Mucosa of descending colon (tissue), 3 donors: ENCODE measurements around the gene MCM3AP. TPM values are rescaled to one million over a fixed set of nuclear protein-coding genes. Genes with fewer than 3 reads are reported as not detected.

Experiments used
- ATAC-seq: fragments of 200-7000 bp; cut with Tn5 transposase; one replicate; pipeline ENCODE4 v1.9.1; 2020; ENCODE audit warnings: mild to moderate bottlenecking, moderate library complexity
- DNase-seq, 3 donors: peaks; one replicate each; pipeline ENCODE4 v3.0.0-alpha.2; 2020
- H3K36me3 ChIP-seq: fragments of 200-600 bp; one replicate; pipeline ENCODE4 v1.8.0; 2021; ENCODE audit warnings: low read depth, mild to moderate bottlenecking
- H3K4me1 ChIP-seq: fragments of 200-600 bp; one replicate; pipeline ENCODE4 v1.8.0; 2021; ENCODE audit warnings: low read depth, mild to moderate bottlenecking
- H3K4me3 ChIP-seq: fragments of 200-600 bp; one replicate; pipeline ENCODE4 v1.8.0; 2021; ENCODE audit warnings: mild to moderate bottlenecking
- H3K9me3 ChIP-seq: fragments of 200-600 bp; one replicate; pipeline ENCODE4 v1.8.0; 2021; ENCODE audit warnings: mild to moderate bottlenecking
- intact Hi-C, 2 donors: fragments of 100-400 bp; cut with DNase I in 1 of 2; cut with micrococcal nuclease in 1 of 2; formaldehyde crosslinking; loops; one replicate each; pipeline versions ENCODE4 v1.11.0 to v1.11.1; 2022; cut with DNase I, micrococcal nuclease
- total RNA-seq, 3 donors: library from RNA; stranded (reverse); fragmentation: NEBNext Ultra II Directional in 2 of 3; extraction: Animal tissue kit (Norgen Biotek cat#: 25700) in 2 of 3; gene quantifications; one replicate each; pipeline versions ENCODE4 v1.2.1 to v1.2.4, GENCODE V29; 2021 to 2023
- TF ChIP-seq, protein P1 (sequence below): fragments of 200-600 bp; IDR thresholded peaks from one replicate; pipeline ENCODE4 v1.8.0; 2022; ENCODE audit warnings: antibody characterized with exemption, mild to moderate bottlenecking
- donor health status: DM: no; HTN: no; CAD: no; lungs with moderate emphysema.
- donor health status: DM: no; HTN: no; CAD: no.
- donor health status: DM: no; HTN: yes; CAD: no.

The MCM3AP gene
- total RNA-seq, 3 donors from 2014 or later: 90.9 to 109 (median 98.1) TPM

DNA sequence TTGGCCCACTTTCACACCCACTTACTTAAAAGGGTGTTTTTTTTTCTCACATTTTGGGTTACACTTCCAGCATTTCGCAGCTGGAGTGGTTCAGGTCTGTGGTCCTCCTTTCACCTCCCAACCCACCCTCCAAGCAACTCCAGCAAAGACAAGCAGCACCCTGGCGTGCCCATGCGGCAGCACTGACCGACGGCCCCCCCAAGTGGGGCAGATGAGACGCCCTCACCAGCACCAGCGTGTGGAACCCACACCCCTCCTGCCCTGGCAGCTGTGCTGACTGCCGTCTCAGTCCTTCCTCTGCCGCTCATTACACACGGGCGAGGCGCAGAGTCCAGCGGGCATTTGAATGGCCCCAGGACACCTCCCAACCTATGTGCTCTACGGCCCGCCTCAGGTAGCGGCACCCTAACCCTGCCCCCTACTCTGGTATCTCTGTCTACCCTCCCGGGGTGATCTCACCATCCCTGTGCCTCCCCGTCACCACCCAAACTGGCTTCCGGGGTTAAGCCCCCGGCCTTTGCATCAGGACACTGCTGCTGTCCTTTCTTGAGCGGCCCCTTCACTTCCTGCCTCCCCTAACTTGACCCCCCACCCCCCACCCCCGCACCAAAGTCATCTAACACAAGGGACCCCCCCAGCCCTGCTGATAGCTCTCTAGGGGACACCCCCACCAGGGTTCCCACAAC, 67.8 kb downstream of the MCM3AP start:
- Histone ChIP-seq H3K4me3 (no peak overlapping the region), H3K9me3 (no peaks in the 10 kb centered on the region), H3K36me3 (no peaks in the 10 kb centered on the region), H3K4me1 (no peaks in the 10 kb centered on the region)
- ATAC-seq (no peak), DNase-seq (no peak)
- TF ChIP-seq, protein P1, sequence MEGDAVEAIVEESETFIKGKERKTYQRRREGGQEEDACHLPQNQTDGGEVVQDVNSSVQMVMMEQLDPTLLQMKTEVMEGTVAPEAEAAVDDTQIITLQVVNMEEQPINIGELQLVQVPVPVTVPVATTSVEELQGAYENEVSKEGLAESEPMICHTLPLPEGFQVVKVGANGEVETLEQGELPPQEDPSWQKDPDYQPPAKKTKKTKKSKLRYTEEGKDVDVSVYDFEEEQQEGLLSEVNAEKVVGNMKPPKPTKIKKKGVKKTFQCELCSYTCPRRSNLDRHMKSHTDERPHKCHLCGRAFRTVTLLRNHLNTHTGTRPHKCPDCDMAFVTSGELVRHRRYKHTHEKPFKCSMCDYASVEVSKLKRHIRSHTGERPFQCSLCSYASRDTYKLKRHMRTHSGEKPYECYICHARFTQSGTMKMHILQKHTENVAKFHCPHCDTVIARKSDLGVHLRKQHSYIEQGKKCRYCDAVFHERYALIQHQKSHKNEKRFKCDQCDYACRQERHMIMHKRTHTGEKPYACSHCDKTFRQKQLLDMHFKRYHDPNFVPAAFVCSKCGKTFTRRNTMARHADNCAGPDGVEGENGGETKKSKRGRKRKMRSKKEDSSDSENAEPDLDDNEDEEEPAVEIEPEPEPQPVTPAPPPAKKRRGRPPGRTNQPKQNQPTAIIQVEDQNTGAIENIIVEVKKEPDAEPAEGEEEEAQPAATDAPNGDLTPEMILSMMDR: no peak
- intact Hi-C loops: no loop called here

DNA sequence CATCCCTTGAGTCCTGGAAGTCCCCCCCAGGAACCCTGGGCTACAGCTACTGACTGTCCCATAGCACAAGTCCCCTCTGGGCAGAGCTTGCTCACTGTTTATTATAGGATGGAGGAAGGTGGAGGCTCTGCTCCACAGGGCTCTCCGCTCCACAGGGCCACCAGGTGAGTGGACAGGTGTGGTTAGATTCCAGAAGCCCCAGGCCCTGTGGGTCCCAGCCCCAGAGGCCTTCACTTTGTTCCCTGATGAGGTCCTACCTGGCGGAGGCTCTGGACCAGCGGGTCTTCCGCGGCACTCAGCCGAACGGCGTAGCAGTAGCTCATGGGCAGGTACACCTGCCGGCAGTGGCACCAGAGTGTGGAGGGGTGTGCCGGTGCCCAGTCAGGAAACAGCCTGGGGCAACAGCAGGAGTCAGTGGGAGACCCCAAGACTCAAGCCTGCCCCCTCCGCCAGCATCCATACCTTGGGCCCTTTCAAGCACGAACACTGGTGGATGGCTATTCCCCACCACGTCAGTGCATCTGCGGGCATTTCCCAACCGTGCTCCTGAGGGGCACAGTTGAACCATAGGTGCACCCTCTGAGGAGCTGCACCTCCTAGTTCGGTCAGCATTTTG, 69.2 kb downstream of the MCM3AP start:
- Histone ChIP-seq H3K4me3 (no peak overlapping the region), H3K4me1 (no peaks in the 10 kb centered on the region), H3K36me3 (no peaks in the 10 kb centered on the region), H3K9me3 (no peaks in the 10 kb centered on the region)
- intact Hi-C loops: no loop called here
- TF ChIP-seq, protein P1: no peak
- DNase-seq: no peak
- no peak for ATAC-seq

DNA sequence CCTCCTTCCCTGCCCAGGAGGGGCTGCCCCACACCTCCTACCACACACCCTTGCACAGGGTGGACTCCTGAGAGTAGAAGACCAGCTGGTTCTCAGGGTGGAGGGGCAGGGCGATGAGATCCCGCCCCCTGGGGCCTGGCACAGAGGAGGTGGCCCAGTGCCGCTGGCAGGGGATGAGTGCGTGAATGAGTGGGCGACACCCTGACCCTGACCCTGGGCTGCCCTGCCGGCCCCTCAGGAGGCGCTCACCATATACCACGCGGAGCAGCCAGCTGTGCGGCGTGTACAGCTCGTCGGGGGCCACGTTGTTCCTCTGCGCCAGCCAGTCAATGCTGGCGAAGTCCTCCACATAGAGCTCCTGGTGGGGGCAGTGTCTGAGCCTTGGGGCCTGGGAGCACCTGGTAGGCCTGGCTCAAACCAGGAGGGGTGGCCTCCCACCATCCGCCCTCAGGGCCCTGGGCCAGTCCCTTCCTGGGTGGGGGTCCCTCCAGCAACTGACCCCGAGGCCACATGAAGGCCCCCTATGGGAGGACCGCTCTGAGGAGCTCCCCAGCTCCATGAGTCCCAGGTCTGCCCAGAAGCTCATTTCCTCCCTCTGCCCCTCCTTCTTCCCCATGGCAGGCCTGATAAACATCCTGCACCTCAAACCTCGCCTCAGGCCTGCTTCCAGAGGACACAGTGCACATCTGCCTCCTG, 69.8 kb downstream of the MCM3AP start:
- no peak overlapping the region for H3K4me3 ChIP-seq
- no peaks in the 10 kb centered on the region for H3K36me3 ChIP-seq
- no peak for DNase-seq
- H3K4me1 ChIP-seq: no peaks in the 10 kb centered on the region
- peak; percentile 5 for ATAC-seq
- intact Hi-C loops: no loop called here
- no peaks in the 10 kb centered on the region for H3K9me3 ChIP-seq
- TF ChIP-seq, protein P1: no peak

DNA sequence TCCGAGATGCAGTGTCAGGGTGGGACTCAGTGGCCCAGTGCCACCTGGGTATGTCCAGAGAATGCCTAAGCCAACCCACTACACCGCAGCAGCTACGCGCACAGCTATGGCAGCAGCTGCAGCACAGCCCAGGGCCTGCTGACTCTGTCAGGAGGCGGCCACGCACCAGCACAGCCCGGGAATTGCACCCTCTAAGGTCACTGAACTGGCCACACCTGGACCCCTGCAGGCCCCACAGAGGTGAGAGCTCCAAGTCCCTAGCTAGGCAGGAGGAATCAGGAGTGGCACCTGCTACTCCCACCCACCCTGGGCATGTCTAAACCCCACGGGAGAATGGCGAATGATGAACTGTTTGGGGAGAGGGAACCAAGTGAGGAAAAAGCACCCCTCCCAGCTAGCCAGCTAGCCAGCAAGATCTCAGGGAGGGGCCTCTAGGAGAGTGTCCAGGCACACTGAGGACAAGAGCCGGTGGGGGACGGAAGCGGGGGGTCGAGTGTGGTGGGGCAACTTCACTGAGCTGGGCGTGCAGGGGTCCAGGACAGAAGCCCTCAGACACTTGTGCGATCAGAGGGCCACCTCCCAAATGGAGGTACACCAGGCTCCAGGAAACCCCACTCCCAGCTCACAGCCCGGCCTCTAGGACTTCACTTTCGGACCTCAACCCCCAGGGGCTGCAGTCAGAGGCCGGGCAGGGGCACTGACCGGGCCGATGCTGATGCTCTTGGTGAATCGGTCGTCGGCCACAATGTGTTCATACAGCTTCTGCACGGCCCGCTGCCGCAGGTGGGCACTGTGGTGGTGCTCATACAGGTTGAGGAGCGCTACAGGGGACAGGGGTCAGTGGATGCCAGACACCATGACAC, 70.7 kb downstream of the MCM3AP start:
- peak in 1 of 3 donors; percentile 11 for DNase-seq
- no peaks in the 10 kb centered on the region for H3K36me3 ChIP-seq
- TF ChIP-seq, protein P1: no peak
- H3K4me1 ChIP-seq: no peaks in the 10 kb centered on the region
- intact Hi-C loops: no loop called here
- no peak for ATAC-seq
- H3K4me3 ChIP-seq: no peak overlapping the region
- no peaks in the 10 kb centered on the region for H3K9me3 ChIP-seq

DNA sequence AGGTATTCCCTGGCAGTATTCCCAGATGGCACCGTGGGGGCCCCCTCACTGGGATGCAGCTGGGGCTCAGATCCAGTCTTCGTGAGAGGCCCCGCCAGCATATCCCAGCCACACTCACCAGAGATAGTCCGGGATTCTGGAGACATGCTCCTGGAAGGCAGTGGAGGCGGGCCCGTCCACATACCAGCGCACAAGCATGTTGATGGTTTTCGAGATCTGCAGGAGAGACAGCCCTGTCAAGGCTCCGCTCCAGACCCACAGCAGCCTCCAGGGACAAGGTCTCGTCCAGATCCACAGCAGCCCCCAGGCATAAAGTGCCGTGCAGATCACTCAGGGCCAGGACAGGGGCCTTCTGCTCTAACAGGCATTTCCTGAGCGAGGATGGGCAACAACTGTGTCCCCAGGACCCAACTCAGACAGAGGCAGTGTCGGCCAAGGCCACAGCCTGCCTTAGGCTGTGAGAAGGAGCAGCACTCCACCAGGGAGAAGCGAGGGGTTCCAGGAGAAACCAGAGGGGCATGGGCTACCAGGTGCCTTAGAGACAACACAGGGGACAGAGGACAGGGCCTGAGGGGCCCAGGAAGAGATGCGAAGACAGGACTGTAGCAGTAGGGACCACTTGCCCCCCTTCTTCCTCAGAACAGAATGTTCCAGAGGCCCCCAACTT, 71.7 kb downstream of the MCM3AP start:
- Histone ChIP-seq H3K36me3 (no peaks in the 10 kb centered on the region), H3K4me1 (no peaks in the 10 kb centered on the region), H3K9me3 (no peaks in the 10 kb centered on the region), H3K4me3 (no peak overlapping the region)
- intact Hi-C loops: no loop called here
- TF ChIP-seq, protein P1: no peak
- ATAC-seq (no peak), DNase-seq (peak in 1 of 3 donors; percentile 9)
